ENCODE measurements around the gene TMEM14A.

- TF ChIP-seq, protein P1, sequence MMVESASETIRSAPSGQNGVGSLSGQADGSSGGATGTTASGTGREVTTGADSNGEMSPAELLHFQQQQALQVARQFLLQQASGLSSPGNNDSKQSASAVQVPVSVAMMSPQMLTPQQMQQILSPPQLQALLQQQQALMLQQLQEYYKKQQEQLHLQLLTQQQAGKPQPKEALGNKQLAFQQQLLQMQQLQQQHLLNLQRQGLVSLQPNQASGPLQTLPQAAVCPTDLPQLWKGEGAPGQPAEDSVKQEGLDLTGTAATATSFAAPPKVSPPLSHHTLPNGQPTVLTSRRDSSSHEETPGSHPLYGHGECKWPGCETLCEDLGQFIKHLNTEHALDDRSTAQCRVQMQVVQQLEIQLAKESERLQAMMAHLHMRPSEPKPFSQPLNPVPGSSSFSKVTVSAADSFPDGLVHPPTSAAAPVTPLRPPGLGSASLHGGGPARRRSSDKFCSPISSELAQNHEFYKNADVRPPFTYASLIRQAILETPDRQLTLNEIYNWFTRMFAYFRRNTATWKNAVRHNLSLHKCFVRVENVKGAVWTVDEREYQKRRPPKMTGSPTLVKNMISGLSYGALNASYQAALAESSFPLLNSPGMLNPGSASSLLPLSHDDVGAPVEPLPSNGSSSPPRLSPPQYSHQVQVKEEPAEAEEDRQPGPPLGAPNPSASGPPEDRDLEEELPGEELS (CRISPR knock-in tag; IDR thresholded peaks at IDR 0.05; ENCODE audit: borderline replicate concordance), result no peak
- TF ChIP-seq MAX (CRISPR knock-in tag; IDR thresholded peaks at IDR 0.05), result no peak
- TF ChIP-seq JUN (IDR thresholded peaks at IDR 0.05; ENCODE audit: borderline replicate concordance, low read depth, low read length), result no peak
- no peak for TF ChIP-seq JUN (CRISPR knock-in tag; IDR thresholded peaks at IDR 0.05; ENCODE audit: borderline replicate concordance)
Measured at GRCh38 chr6:52664991-52665686, 5.8 kb upstream of the TMEM14A start.

Measured in K562 (cell line).